HEK293 (cell line): ENCODE measurements around the gene TBL1X.

Experiments used
- CTCF ChIA-PET: fragments of 350-600 bp; formaldehyde crosslinking; extraction: SDS; loops from one replicate; lab custom pipeline; 2021; ENCODE audit warnings: antibody characterized with exemption; lab: Yijun Ruan, JAX
- POLR2A ChIA-PET: fragments of 300-600 bp; formaldehyde crosslinking; extraction: SDS; loops from one replicate; lab custom pipeline; 2020; ENCODE audit warnings: antibody characterized with exemption, inconsistent platforms; lab: Yijun Ruan, JAX
- H3K27ac ChIP-seq: fragments of 200-500 bp; sonication (Bioruptor generic); 2 replicates; pipeline ENCODE4 v1.5.1; 2014; ENCODE audit warnings: low read depth, low read length, control low read depth, inconsistent platforms; ENCODE audit errors: extremely low read depth
- H3K36me3 ChIP-seq, 2 experiments: fragments of 200-500 bp in 1 of 2; sonication (Bioruptor generic) in 1 of 2; 1 replicate in 1 of 2; 2 replicates in 1 of 2; pipeline ENCODE4 v1.5.1; 2014 to 2017; ENCODE audit warnings: inconsistent platforms in 2 of 2, low read length in 2 of 2; ENCODE audit not compliant: control insufficient read depth in 2 of 2, insufficient read depth in 1 of 2
- H3K4me1 ChIP-seq: fragments of 200-500 bp; sonication (Bioruptor generic); 2 replicates; pipeline ENCODE4 v1.5.1; 2014; ENCODE audit warnings: mild to moderate bottlenecking, low read length, inconsistent platforms; ENCODE audit not compliant: control insufficient read depth, insufficient read depth
- H3K4me3 ChIP-seq: 2 replicates; pipeline ENCODE4 v1.5.1; 2011; ENCODE audit warnings: low read depth, mild to moderate bottlenecking, control low read depth, low read length, moderate library complexity
- H3K9me3 ChIP-seq: fragments of 200-500 bp; sonication (Bioruptor generic); 2 replicates; pipeline ENCODE4 v1.5.1; 2014; ENCODE audit warnings: low read depth, low read length, inconsistent platforms; ENCODE audit not compliant: control insufficient read depth, insufficient read depth
- HOXD13 ChIP-seq: sonication (generic); formaldehyde crosslinking; IDR thresholded peaks from 2 replicates; pipeline ENCODE4 v1.8.0; 2022; ENCODE audit warnings: missing genetic modification reagents, borderline replicate concordance
- KLF16 ChIP-seq: fragments of 450-650 bp; formaldehyde crosslinking; IDR thresholded peaks from 2 replicates; pipeline ENCODE4 v1.5.1; 2017; ENCODE audit warnings: missing biosample characterization, missing genetic modification characterization
- MEIS1 ChIP-seq: sonication (generic); formaldehyde crosslinking; IDR thresholded peaks from 2 replicates; pipeline ENCODE4 v1.8.1; 2022; ENCODE audit warnings: missing genetic modification reagents, mild to moderate bottlenecking, borderline replicate concordance
- RBAK ChIP-seq: fragments of 450-650 bp; formaldehyde crosslinking; IDR thresholded peaks from 2 replicates; pipeline ENCODE4 v1.5.1; 2016; ENCODE audit warnings: missing biosample characterization, missing genetic modification characterization
- SP2 ChIP-seq: fragments of 450-650 bp; formaldehyde crosslinking; IDR thresholded peaks from 2 replicates; pipeline ENCODE4 v1.5.1; 2016; ENCODE audit warnings: missing biosample characterization, missing genetic modification characterization
- YY1 ChIP-seq: fragments of 450-650 bp; formaldehyde crosslinking; IDR thresholded peaks from 2 replicates; pipeline ENCODE4 v1.5.1; 2018; ENCODE audit warnings: missing biosample characterization, missing genetic modification characterization
- ZBTB48 ChIP-seq: fragments of 450-650 bp; formaldehyde crosslinking; IDR thresholded peaks from 2 replicates; pipeline ENCODE4 v1.5.1; 2016; ENCODE audit warnings: missing biosample characterization, missing genetic modification characterization
- ZFHX2 ChIP-seq: fragments of 450-650 bp; formaldehyde crosslinking; conservative IDR thresholded peaks from 2 replicates; pipeline ENCODE4 v1.5.1; 2016; ENCODE audit warnings: missing biosample characterization, missing genetic modification characterization
- ZNF114 ChIP-seq: fragments of 450-650 bp; formaldehyde crosslinking; IDR thresholded peaks from 2 replicates; pipeline ENCODE4 v1.5.0; 2017; ENCODE audit warnings: missing biosample characterization, missing genetic modification characterization
- ZNF140 ChIP-seq: fragments of 450-650 bp; formaldehyde crosslinking; IDR thresholded peaks from 2 replicates; pipeline ENCODE4 v1.5.1; 2016; ENCODE audit warnings: missing biosample characterization, missing genetic modification characterization
- ZNF155 ChIP-seq: fragments of 450-650 bp; formaldehyde crosslinking; IDR thresholded peaks from 2 replicates; pipeline ENCODE4 v1.5.1; 2016; ENCODE audit warnings: missing biosample characterization, missing genetic modification characterization
- ZNF19 ChIP-seq: fragments of 450-650 bp; formaldehyde crosslinking; IDR thresholded peaks from 2 replicates; pipeline ENCODE4; 2016; ENCODE audit warnings: missing biosample characterization, missing genetic modification characterization, low read depth
- ZNF221 ChIP-seq: fragments of 450-650 bp; formaldehyde crosslinking; IDR thresholded peaks from 2 replicates; pipeline ENCODE4 v1.5.1; 2017; ENCODE audit warnings: missing biosample characterization, missing genetic modification characterization, borderline replicate concordance
- ZNF223 ChIP-seq: fragments of 450-650 bp; formaldehyde crosslinking; IDR thresholded peaks from 2 replicates; pipeline ENCODE4 v1.5.1; 2016; ENCODE audit warnings: missing biosample characterization, missing genetic modification characterization
- ZNF23 ChIP-seq: fragments of 450-650 bp; formaldehyde crosslinking; IDR thresholded peaks from 2 replicates; pipeline ENCODE4 v1.5.1; 2016; ENCODE audit warnings: missing biosample characterization, missing genetic modification characterization, borderline replicate concordance
- ZNF239 ChIP-seq: fragments of 450-650 bp; formaldehyde crosslinking; IDR thresholded peaks from 2 replicates; pipeline ENCODE4 v1.5.1; 2016; ENCODE audit warnings: missing biosample characterization, missing genetic modification characterization
- ZNF274 ChIP-seq, 2 experiments: fragments of 200-500 bp in 1 of 2; fragments of 450-650 bp in 1 of 2; sonication (Bioruptor generic) in 1 of 2; formaldehyde crosslinking in 1 of 2; IDR thresholded peaks; 2 replicates each; pipeline versions ENCODE4 v1.5.1 to v1.6.1; 2014 to 2016; ENCODE audit warnings: borderline replicate concordance in 1 of 2, inconsistent platforms in 1 of 2, low read length in 1 of 2, missing biosample characterization in 1 of 2, missing genetic modification characterization in 1 of 2
- ZNF555 ChIP-seq: fragments of 450-650 bp; formaldehyde crosslinking; conservative IDR thresholded peaks from 2 replicates; pipeline ENCODE4 v1.5.1; 2017; ENCODE audit warnings: missing biosample characterization, mild to moderate bottlenecking, missing genetic modification characterization, inconsistent platforms
- ZNF558 ChIP-seq: fragments of 450-650 bp; formaldehyde crosslinking; IDR thresholded peaks from 2 replicates; pipeline ENCODE4 v1.5.1; 2016; ENCODE audit warnings: missing biosample characterization, missing genetic modification characterization
- ZNF560 ChIP-seq: fragments of 450-650 bp; formaldehyde crosslinking; IDR thresholded peaks from 2 replicates; pipeline ENCODE4 v1.5.1; 2017; ENCODE audit warnings: missing biosample characterization, missing genetic modification characterization, borderline replicate concordance
- ZNF792 ChIP-seq: fragments of 450-650 bp; formaldehyde crosslinking; IDR thresholded peaks from 2 replicates; pipeline ENCODE4 v1.5.1; 2016; ENCODE audit warnings: missing biosample characterization, missing genetic modification characterization
- TF ChIP-seq, protein P1 (sequence below): fragments of 450-650 bp; formaldehyde crosslinking; IDR thresholded peaks from 2 replicates; pipeline ENCODE4; 2016; ENCODE audit warnings: missing biosample characterization, missing genetic modification characterization
- TF ChIP-seq, protein P2 (sequence below): fragments of 450-650 bp; formaldehyde crosslinking; IDR thresholded peaks from 2 replicates; pipeline ENCODE4 v1.5.1; 2016; ENCODE audit warnings: missing biosample characterization, missing genetic modification characterization
- TF ChIP-seq, protein P3 (sequence below): fragments of 450-650 bp; formaldehyde crosslinking; conservative IDR thresholded peaks from 2 replicates; pipeline ENCODE4 v1.5.1; 2016; ENCODE audit warnings: low read depth, missing biosample characterization, missing genetic modification characterization
- TF ChIP-seq, protein P4 (sequence below): IDR thresholded peaks from 2 replicates; pipeline ENCODE4 v1.6.1; 2011; ENCODE audit warnings: mild to moderate bottlenecking, low read depth, low read length, borderline replicate concordance

Gene TBL1X

DNA sequence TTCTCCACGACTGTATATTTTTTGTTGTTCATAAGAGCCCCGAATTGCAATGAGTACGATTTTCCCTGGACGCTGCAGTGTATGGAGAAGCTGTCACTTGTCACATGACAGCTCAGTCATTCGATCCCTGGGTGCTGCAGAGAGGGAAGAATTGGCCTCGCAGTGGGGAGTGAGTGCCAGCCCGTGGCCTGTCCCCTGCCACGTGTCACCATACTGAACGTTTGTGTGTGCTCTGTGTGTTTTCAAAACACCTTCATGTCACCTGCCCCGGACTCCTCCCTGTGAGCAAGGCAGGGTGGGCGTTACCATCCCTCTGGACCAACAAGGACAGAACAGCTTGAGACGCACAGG, 77.9 kb downstream of the TBL1X start:
- TF ChIP-seq HOXD13, result no peak
- no peak for TF ChIP-seq ZFHX2 (tag by site-specific recombination)
- no peak for TF ChIP-seq YY1 (tag by site-specific recombination)
- H3K36me3 ChIP-seq, result no peaks in the 10 kb centered on the region
- no peaks in the 10 kb centered on the region for H3K9me3 ChIP-seq
- POLR2A ChIA-PET, result no interaction called here
- CTCF ChIA-PET, result interaction anchor here (0.6 kb wide), 1 partner anchor 1442 kb away, joined by 3 read pairs; no protein-coding TSS in a partner anchor
- no peaks in the 10 kb centered on the region for H3K4me1 ChIP-seq
- H3K27ac ChIP-seq, result no peak overlapping the region
- H3K4me3 ChIP-seq, result no peak overlapping the region

DNA sequence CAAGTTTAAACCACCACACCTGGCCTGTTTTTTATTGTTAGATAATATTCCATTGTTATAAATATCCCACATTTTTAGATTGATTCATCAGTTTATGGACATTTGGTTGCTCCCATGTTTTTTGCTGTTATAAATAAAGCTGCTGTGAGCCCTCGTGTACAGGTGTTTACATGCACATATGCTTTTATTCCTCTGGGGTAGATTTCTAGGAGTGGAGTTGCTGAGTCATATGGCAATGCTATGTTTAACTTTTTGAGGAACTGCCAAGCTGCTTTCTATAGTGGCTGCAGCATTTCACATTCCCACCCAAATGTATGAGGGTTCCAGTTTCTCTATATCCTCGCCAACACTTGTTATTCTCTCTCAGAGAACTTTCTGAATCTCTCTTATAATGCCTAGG, 90.5 kb downstream of the TBL1X start:
- TF ChIP-seq ZNF555 (tag by site-specific recombination) (no peak), ZBTB48 (tag by site-specific recombination) (no peak), ZNF221 (tag by site-specific recombination) (no peak), ZNF560 (tag by site-specific recombination) (no peak), ZNF558 (tag by site-specific recombination) (no peak), ZNF274 (IDR thresholded peaks at IDR 0.05; ENCODE audit: low read length) (no peak), ZNF274 (tag by site-specific recombination; IDR thresholded peaks at IDR 0.05; ENCODE audit: borderline replicate concordance) (no peak), KLF16 (tag by site-specific recombination) (no peak), ZNF792 (tag by site-specific recombination) (no peak), ZNF239 (tag by site-specific recombination) (no peak), ZNF23 (no peak)
- H3K4me3 ChIP-seq, result no peak overlapping the region
- no peaks in the 10 kb centered on the region for H3K36me3 ChIP-seq
- H3K27ac ChIP-seq, result no peak overlapping the region
- H3K4me1 ChIP-seq, result no peaks in the 10 kb centered on the region
- ChIA-PET CTCF (no interaction called here), POLR2A (no interaction called here)
- H3K9me3 ChIP-seq, result no peaks in the 10 kb centered on the region

DNA sequence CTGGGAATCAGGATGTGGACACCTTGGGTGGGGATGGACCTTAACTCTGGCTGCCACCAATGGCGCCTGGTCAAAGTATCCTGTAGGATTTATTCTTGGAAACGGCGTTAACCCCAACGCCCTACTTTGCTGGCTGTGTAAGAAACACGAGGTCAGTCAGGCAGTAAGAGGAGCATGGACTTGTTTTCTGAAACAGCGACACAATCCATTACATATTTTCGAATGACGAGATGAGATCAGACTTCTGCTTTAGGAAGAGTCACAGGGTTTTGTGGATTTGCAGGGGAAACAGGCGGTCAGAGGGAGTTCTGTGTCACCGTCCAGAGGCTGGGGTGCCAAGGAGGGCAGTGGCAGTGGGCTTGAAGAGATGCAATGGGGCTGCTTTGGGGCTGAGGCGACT, 92.2 kb downstream of the TBL1X start:
- Histone ChIP-seq H3K27ac (no peak overlapping the region), H3K36me3 (no peaks in the 10 kb centered on the region), H3K9me3 (no peaks in the 10 kb centered on the region), H3K4me1 (no peaks in the 10 kb centered on the region), H3K4me3 (no peak overlapping the region)
- CTCF ChIA-PET, result no interaction called here
- POLR2A ChIA-PET, result no interaction called here
- TF ChIP-seq ZNF223 (tag by site-specific recombination), result no peak
- TF ChIP-seq SP2 (tag by site-specific recombination), result no peak
- TF ChIP-seq ZNF114 (tag by site-specific recombination), result no peak
- TF ChIP-seq ZNF19 (tag by site-specific recombination), result no peak
- TF ChIP-seq ZNF140 (tag by site-specific recombination), result no peak
- no peak for TF ChIP-seq MEIS1 (CRISPR knock-in tag)
- no peak for TF ChIP-seq ZNF239 (tag by site-specific recombination)
- TF ChIP-seq RBAK (tag by site-specific recombination), result no peak
- TF ChIP-seq, protein P1, sequence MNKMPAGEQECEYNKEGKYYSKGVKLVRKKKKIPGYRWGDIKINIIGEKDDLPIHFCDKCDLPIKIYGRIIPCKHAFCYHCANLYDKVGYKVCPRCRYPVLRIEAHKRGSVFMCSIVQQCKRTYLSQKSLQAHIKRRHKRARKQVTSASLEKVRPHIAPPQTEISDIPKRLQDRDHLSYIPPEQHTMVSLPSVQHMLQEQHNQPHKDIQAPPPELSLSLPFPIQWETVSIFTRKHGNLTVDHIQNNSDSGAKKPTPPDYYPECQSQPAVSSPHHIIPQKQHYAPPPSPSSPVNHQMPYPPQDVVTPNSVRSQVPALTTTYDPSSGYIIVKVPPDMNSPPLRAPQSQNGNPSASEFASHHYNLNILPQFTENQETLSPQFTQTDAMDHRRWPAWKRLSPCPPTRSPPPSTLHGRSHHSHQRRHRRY (tag by site-specific recombination), result no peak
- TF ChIP-seq ZNF558 (tag by site-specific recombination), result no peak
- TF ChIP-seq, protein P2, sequence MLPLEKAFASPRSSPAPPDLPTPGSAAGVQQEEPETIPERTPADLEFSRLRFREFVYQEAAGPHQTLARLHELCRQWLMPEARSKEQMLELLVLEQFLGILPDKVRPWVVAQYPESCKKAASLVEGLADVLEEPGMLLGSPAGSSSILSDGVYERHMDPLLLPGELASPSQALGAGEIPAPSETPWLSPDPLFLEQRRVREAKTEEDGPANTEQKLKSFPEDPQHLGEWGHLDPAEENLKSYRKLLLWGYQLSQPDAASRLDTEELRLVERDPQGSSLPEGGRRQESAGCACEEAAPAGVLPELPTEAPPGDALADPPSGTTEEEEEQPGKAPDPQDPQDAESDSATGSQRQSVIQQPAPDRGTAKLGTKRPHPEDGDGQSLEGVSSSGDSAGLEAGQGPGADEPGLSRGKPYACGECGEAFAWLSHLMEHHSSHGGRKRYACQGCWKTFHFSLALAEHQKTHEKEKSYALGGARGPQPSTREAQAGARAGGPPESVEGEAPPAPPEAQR (tag by site-specific recombination), result no peak
- no peak for TF ChIP-seq ZNF155
- TF ChIP-seq ZNF560 (tag by site-specific recombination), result no peak
- TF ChIP-seq, protein P3, sequence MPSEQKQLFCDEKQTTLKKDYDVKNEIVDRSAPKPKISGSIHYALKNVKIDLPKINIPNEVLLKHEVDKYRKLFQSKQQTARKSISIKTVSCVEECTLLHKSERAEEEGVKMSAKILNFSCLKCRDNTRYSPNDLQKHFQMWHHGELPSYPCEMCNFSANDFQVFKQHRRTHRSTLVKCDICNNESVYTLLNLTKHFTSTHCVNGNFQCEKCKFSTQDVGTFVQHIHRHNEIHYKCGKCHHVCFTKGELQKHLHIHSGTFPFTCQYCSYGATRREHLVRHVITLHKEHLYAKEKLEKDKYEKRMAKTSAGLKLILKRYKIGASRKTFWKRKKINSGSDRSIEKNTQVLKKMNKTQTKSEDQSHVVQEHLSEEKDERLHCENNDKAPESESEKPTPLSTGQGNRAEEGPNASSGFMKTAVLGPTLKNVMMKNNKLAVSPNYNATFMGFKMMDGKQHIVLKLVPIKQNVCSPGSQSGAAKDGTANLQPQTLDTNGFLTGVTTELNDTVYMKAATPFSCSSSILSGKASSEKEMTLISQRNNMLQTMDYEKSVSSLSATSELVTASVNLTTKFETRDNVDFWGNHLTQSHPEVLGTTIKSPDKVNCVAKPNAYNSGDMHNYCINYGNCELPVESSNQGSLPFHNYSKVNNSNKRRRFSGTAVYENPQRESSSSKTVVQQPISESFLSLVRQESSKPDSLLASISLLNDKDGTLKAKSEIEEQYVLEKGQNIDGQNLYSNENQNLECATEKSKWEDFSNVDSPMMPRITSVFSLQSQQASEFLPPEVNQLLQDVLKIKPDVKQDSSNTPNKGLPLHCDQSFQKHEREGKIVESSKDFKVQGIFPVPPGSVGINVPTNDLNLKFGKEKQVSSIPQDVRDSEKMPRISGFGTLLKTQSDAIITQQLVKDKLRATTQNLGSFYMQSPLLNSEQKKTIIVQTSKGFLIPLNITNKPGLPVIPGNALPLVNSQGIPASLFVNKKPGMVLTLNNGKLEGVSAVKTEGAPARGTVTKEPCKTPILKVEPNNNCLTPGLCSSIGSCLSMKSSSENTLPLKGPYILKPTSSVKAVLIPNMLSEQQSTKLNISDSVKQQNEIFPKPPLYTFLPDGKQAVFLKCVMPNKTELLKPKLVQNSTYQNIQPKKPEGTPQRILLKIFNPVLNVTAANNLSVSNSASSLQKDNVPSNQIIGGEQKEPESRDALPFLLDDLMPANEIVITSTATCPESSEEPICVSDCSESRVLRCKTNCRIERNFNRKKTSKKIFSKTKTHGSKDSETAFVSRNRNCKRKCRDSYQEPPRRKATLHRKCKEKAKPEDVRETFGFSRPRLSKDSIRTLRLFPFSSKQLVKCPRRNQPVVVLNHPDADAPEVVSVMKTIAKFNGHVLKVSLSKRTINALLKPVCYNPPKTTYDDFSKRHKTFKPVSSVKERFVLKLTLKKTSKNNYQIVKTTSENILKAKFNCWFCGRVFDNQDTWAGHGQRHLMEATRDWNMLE, result no peak
- TF ChIP-seq, protein P4, sequence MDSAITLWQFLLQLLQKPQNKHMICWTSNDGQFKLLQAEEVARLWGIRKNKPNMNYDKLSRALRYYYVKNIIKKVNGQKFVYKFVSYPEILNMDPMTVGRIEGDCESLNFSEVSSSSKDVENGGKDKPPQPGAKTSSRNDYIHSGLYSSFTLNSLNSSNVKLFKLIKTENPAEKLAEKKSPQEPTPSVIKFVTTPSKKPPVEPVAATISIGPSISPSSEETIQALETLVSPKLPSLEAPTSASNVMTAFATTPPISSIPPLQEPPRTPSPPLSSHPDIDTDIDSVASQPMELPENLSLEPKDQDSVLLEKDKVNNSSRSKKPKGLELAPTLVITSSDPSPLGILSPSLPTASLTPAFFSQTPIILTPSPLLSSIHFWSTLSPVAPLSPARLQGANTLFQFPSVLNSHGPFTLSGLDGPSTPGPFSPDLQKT, result no peak
